Panc1 (cell line): ENCODE measurements around the gene AP3B1.

Experiments used
- CTCF ChIP-seq: fragments of 450-650 bp; IDR thresholded peaks from 2 replicates; pipeline ENCODE4 v1.5.1; 2017; ENCODE audit warnings: mild to moderate bottlenecking
- POLR2AphosphoS5 ChIP-seq: IDR thresholded peaks from 2 replicates; pipeline ENCODE4 v1.6.1; 2012; ENCODE audit warnings: mild to moderate bottlenecking, low read depth, low read length, moderate library complexity
- TF ChIP-seq, protein P1 (sequence below), 2 experiments: IDR thresholded peaks; 2 replicates each; pipeline ENCODE4 v1.6.1; 2011 to 2012; ENCODE audit warnings: low read depth in 2 of 2, control low read depth in 1 of 2, low read length in 1 of 2, mild to moderate bottlenecking in 1 of 2, moderate library complexity in 1 of 2; ENCODE audit not compliant: insufficient read depth in 1 of 2

GRCh38 chr5:77960863-77961396 is 333.6 kb downstream of the AP3B1 start:
- TF ChIP-seq CTCF (no peak), POLR2AphosphoS5 (no peak)
- TF ChIP-seq, protein P1, sequence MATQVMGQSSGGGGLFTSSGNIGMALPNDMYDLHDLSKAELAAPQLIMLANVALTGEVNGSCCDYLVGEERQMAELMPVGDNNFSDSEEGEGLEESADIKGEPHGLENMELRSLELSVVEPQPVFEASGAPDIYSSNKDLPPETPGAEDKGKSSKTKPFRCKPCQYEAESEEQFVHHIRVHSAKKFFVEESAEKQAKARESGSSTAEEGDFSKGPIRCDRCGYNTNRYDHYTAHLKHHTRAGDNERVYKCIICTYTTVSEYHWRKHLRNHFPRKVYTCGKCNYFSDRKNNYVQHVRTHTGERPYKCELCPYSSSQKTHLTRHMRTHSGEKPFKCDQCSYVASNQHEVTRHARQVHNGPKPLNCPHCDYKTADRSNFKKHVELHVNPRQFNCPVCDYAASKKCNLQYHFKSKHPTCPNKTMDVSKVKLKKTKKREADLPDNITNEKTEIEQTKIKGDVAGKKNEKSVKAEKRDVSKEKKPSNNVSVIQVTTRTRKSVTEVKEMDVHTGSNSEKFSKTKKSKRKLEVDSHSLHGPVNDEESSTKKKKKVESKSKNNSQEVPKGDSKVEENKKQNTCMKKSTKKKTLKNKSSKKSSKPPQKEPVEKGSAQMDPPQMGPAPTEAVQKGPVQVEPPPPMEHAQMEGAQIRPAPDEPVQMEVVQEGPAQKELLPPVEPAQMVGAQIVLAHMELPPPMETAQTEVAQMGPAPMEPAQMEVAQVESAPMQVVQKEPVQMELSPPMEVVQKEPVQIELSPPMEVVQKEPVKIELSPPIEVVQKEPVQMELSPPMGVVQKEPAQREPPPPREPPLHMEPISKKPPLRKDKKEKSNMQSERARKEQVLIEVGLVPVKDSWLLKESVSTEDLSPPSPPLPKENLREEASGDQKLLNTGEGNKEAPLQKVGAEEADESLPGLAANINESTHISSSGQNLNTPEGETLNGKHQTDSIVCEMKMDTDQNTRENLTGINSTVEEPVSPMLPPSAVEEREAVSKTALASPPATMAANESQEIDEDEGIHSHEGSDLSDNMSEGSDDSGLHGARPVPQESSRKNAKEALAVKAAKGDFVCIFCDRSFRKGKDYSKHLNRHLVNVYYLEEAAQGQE (IDR thresholded peaks at IDR 0.05; ENCODE audit: insufficient read depth in 1 of 2, low read depth in 2 of 2, low read length in 1 of 2), result no peak
